Calu3 (cell line): ENCODE data around the gene OR2T27. TPM values are rescaled to one million over a fixed set of nuclear protein-coding genes. Genes with fewer than 3 reads are reported as not detected.

ENCODE experiments used
- BruUV-seq: library from RNA; stranded (reverse); fragments of 400-500 nt; replicated peaks from 2 replicates; lab custom pipeline; 2021; lab: Mats Ljungman, UMichigan
- CTCF ChIA-PET: fragments of 300-600 bp; sonication (Branson Sonifier 250); formaldehyde crosslinking; loops from one replicate; lab custom pipeline; 2022; ENCODE audit warnings: antibody characterized with exemption; lab: Charles Lee
- DNase-seq: peaks from one replicate; pipeline ENCODE4 v3.0.0; 2022
- H3K27ac Mint-ChIP-seq: one replicate; pipeline ENCODE4 v1.8.0; 2022; ENCODE audit warnings: mixed read lengths; ENCODE audit not compliant: unreplicated experiment
- H3K27me3 Mint-ChIP-seq: one replicate; pipeline ENCODE4 v1.8.0; 2022; ENCODE audit warnings: mixed read lengths; ENCODE audit not compliant: unreplicated experiment
- H3K36me3 Mint-ChIP-seq: one replicate; pipeline ENCODE4 v1.8.0; 2022; ENCODE audit warnings: mild to moderate bottlenecking, moderate library complexity, mixed read lengths; ENCODE audit not compliant: insufficient read depth, unreplicated experiment
- H3K4me1 Mint-ChIP-seq: one replicate; pipeline ENCODE4 v1.8.0; 2022; ENCODE audit warnings: mild to moderate bottlenecking, low read depth, mixed read lengths; ENCODE audit not compliant: unreplicated experiment
- H3K4me3 Mint-ChIP-seq: one replicate; pipeline ENCODE4 v1.8.0; 2022; ENCODE audit warnings: mild to moderate bottlenecking, low read depth, moderate library complexity, mixed read lengths; ENCODE audit not compliant: unreplicated experiment
- H3K9me3 Mint-ChIP-seq: one replicate; pipeline ENCODE4 v1.8.0; 2022; ENCODE audit warnings: low read depth, mixed read lengths; ENCODE audit not compliant: unreplicated experiment
- intact Hi-C: fragments of 100-400 bp; cut with micrococcal nuclease; formaldehyde crosslinking; loops from one replicate; pipeline ENCODE4 v1.10.0; 2022; ENCODE audit not compliant: unreplicated experiment
- total RNA-seq: library from RNA; stranded (reverse); gene quantifications from 2 replicates; pipeline ENCODE4 v1.2.3, GENCODE V29; 2022
- TF ChIP-seq, protein P1 (sequence below): fragments of 200-600 bp; IDR thresholded peaks from one replicate; pipeline ENCODE4 v1.8.0; 2022; ENCODE audit warnings: antibody characterized with exemption; ENCODE audit not compliant: unreplicated experiment

OR2T27 gene
- total RNA-seq, 1 experiment from 2014 or later, result not detected

DNA sequence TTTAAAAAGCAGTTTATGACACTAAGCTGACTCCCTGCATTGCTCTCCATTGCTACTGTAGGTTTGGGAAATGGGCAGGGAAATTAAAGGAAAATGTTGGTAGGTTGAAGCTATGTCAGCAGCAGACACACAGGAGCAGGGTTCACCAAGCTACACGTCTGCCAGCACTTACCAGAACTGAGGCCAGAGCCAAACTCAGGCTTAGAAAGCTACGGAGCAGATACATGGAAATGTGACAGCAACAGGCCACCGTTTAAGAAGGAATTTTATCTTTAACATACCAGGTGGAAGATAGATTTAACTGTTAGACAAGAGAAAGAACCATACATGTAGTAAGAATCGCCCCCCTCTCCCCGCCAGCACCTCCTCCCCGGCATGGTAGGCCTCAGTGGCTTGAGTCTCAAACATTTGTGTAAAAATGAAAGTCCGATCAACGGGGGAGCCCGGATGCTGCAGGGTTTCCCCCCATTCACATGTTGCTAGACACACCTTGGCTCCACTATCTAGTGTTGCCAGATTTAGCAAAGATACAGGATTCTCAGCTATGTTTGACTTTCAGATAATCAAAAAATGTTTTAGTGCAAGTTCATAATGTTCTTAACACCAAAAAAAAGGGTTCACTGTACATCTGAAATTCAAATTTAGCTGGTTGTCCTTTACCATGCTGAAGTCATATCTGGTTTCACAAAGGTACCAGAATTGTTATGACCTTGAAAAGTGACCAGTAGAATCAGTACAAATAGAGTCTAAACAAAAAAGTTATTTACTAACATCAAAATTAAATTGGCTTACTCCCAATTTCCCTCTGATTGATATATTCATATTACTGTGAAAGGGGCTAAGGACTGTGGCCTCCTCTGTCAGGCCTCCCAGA is 27.1 kb downstream of the OR2T27 start:
- Mint-ChIP-seq H3K4me1 (no peaks in the 10 kb centered on the region), H3K4me3 (no peak overlapping the region), H3K27ac (no peak overlapping the region), H3K36me3 (no peaks in the 10 kb centered on the region), H3K27me3 (no peaks in the 10 kb centered on the region), H3K9me3 (peaks cover 9% of the 10 kb centered on the region)
- no peak for DNase-seq
- TF ChIP-seq, protein P1, sequence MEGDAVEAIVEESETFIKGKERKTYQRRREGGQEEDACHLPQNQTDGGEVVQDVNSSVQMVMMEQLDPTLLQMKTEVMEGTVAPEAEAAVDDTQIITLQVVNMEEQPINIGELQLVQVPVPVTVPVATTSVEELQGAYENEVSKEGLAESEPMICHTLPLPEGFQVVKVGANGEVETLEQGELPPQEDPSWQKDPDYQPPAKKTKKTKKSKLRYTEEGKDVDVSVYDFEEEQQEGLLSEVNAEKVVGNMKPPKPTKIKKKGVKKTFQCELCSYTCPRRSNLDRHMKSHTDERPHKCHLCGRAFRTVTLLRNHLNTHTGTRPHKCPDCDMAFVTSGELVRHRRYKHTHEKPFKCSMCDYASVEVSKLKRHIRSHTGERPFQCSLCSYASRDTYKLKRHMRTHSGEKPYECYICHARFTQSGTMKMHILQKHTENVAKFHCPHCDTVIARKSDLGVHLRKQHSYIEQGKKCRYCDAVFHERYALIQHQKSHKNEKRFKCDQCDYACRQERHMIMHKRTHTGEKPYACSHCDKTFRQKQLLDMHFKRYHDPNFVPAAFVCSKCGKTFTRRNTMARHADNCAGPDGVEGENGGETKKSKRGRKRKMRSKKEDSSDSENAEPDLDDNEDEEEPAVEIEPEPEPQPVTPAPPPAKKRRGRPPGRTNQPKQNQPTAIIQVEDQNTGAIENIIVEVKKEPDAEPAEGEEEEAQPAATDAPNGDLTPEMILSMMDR, result no peak
- CTCF ChIA-PET, result no interaction called here
- no TSS peak for BruUV-seq
- intact Hi-C loops, result no loop called here

DNA sequence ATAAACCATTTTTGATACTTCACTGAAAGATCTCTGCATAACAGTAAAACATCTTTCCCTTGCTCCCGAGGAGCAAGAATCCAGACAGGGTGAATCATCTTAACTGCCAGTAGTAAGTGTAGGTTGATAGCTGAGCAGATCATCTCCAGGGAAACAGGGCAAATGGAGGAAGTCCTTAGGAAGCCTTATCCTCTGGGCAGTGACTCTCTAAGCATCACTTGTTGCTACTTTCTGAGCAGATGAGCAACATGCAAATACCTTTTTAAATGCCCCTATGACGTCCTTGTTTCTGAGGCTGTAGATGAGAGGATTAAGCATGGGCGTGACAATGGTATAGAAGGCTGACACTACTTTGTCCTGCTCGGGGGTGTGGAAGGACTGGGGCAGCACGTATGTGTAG is 29.4 kb downstream of the OR2T27 start:
- CTCF ChIA-PET, result no interaction called here
- H3K9me3 Mint-ChIP-seq, result peaks cover 9% of the 10 kb centered on the region
- intact Hi-C loops, result no loop called here
- no TSS peak for BruUV-seq
- H3K27ac Mint-ChIP-seq, result no peak overlapping the region
- no peaks in the 10 kb centered on the region for H3K4me1 Mint-ChIP-seq
- H3K27me3 Mint-ChIP-seq, result no peaks in the 10 kb centered on the region
- H3K36me3 Mint-ChIP-seq, result no peaks in the 10 kb centered on the region
- TF ChIP-seq, protein P1, result no peak
- DNase-seq, result no peak
- no peak overlapping the region for H3K4me3 Mint-ChIP-seq

DNA sequence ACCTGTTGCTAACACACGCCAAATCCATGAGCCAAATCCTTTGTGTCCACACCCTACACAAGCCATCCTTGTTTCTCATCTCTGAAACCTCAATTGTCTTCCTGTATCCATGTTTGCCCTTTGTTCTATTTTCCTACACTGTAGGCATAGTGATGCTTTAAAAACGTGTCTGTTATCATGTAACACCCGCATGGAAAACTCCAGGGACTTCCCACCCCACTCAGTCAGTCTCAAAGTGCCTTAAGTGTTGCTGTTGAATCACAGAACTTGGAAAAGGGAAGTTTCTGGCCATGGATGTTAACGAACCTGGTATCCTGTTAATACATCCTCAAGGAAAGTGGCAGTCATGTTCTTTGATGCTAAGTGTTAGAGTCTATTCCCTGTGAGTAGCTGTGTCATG is 30.2 kb downstream of the OR2T27 start:
- TF ChIP-seq, protein P1, result no peak
- DNase-seq, result no peak
- no peaks in the 10 kb centered on the region for H3K36me3 Mint-ChIP-seq
- peaks cover 6% of the 10 kb centered on the region for H3K9me3 Mint-ChIP-seq
- CTCF ChIA-PET, result no interaction called here
- no peaks in the 10 kb centered on the region for H3K27me3 Mint-ChIP-seq
- intact Hi-C loops, result no loop called here
- no peak overlapping the region for H3K27ac Mint-ChIP-seq
- BruUV-seq, result no TSS peak
- H3K4me1 Mint-ChIP-seq, result no peaks in the 10 kb centered on the region
- no peak overlapping the region for H3K4me3 Mint-ChIP-seq

DNA sequence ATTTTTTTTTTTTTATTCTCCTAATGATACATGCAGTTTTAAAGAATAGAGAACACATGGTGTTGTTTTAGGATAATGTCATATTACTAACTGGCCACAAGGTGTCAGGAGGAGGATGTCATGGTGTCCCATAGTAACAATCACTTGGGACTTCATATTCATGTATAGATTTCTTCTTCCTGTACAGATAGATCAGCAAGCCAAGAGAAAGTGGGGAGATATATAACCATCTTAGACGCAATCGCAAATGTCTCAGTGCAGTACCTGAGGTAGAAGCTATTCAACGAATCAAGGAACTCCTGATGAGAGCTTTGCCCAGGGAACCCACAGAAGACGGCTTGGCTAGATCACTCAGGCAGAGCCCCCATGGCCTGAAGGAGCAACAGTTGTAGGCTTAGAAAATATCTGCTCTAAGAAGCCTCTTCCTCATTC is 32.7 kb downstream of the OR2T27 start:
- DNase-seq, result peak; percentile 21
- Mint-ChIP-seq H3K9me3 (peaks cover 8% of the 10 kb centered on the region), H3K27me3 (no peaks in the 10 kb centered on the region), H3K27ac (no peak overlapping the region), H3K4me1 (no peaks in the 10 kb centered on the region), H3K36me3 (no peaks in the 10 kb centered on the region), H3K4me3 (no peak overlapping the region)
- CTCF ChIA-PET, result no interaction called here
- BruUV-seq, result no TSS peak
- TF ChIP-seq, protein P1, result no peak
- intact Hi-C loops, result loop anchor here (1.0 kb wide), 2 partner anchors 65 to 185 kb away; no protein-coding TSS in a partner anchor
